ENCODE results near the gene ATN1.
"Not testable (repeated sequence)": the region's sequence is repeated elsewhere in the genome, so short reads cannot be mapped to it uniquely, and the experiment has no call there.

ATN1 gene

DNA sequence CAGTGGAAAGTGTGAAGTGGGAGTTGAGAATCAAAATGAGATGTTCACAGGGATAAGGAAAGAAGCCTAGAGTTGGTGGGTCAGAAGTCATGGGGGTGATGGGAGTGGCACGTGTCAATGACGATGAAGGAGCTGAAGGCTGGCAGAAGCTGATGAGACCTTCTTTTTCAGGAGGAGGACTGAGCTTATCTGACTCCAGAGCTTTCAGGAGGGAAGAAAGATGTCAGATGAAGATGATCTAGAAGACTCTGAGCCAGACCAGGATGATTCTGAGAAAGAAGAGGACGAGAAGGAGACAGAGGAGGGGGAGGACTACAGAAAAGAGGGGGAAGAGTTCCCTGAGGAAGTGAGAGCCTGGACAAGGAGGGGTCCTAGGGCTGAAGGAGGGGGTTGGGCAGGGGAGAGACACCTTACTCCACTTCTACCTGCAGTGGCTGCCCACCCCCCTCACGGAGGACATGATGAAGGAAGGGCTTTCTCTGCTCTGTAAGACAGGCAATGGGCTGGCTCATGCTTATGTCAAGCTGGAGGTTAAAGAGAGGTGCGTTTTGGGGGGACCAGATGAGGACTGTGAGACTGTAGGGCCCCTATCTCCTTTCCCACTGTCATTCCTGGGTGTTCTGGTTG lies 22.2 kb upstream of the ATN1 start:
- no peak for DNase-seq

DNA sequence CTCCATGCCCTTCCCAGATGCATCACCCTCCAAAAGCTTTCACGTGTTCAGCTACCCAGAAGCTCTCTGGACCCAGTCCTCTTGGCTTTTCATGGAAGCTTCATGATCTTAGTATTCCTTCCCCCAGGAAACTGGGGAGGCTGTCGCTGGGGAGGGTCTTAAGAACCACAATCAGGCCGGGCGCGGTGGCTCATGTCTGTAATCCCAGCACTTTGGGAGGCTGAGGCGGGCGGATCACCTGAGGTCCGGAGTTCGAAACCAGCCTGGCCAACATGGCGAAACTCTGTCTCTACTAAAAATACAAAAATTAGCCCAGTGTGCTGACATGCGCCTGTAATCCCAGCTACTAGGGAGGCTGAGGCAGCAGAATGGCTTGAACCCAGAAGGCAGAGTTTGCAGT lies 19.6 kb upstream of the ATN1 start:
- DNase-seq: not testable (repeated sequence)

DNA sequence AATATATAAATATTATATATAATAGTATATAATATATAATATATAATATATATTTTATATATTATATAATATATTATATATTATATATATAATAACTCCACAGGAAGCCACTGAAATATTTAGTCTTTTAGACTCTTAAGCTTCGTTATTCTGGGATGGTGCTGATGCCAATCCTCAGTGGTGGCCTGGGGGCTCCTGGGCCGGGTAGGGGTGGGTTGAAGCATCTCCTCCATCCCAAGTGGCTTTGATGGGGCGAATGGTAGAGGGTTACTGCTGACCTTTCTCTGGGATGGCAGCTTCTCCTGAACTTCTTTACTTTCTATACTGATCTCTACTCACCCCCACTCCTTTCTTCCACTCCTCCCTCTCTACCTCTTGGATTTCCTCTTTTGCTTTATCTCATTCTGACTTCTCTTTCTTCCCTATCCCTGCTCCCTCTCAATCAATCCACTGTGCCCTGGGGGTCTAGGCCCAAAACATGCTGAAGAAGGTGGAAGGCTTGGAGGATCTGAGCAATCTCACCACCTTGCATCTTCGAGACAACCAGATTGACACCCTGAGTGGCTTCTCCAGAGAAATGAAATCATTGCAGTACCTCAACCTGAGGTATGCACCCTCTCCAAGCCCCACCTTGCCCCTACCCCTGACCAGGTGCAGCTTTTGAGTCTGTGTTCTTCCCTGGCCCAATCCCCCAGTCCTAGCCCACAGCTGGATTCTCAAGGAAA lies 18.2 kb upstream of the ATN1 start:
- DNase-seq: no peak

DNA sequence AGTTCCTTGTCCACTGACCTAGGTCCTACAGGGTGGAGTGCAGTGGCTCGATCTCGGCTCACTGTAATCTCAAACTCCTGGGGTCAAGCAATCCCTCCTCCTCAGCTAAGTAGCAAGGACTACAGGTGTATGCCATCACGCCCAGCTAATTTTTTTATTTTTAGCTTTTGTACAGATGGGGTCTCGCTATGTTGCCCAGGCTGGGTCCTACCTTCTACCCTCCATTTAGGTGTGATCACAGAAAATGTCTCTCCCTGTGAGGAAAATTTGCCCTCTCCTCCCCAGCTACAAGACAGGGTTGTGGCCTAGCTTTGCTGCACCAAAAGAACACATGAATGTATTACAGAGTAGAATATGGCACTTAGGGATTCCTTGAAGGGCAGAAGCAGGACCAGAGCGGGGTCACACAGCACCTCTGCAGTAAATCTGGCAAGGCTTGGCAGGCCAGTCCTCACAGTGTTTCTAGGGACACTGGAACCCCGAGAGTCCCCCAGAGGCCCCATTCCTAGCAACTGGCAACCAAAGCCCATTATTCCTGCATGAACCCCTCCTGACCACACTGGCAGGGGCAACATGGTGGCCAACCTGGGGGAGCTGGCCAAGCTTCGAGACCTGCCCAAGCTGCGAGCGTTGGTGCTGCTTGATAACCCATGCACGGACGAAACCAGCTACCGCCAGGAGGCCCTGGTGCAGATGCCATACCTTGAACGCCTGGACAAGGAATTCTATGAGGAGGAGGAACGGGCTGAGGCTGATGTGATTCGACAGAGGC lies 15.4 kb upstream of the ATN1 start:
- DNase-seq: no peak

DNA sequence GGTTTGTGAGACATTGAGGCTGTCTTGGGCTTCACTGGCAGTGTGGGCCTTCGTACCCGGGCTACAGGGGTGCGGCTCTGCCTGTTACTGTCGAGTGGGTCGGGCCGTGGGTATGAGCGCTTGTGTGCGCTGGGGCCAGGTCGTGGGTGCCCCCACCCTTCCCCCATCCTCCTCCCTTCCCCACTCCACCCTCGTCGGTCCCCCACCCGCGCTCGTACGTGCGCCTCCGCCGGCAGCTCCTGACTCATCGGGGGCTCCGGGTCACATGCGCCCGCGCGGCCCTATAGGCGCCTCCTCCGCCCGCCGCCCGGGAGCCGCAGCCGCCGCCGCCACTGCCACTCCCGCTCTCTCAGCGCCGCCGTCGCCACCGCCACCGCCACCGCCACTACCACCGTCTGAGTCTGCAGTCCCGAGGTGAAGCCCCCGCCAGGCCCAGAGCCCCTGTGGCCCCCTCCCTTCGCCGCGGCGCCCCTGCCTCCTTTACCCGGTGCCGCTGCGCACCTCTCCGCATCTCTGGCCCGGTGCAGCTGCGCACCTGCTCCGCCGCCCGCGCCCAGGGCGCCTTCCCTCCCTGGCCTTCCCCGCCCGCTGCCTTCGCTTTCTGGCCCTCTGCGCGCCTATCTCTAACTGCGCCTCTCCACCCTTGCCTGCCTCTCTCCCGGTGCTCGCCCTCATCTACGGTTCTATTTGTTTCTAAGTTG lies 13.4 kb upstream of the ATN1 start, which contains the start of gene ENO2:
Gene ENO2, plus strand, starts transcription at position 335 of the 701 bp plus-strand sequence. CDS start 1,253 bp downstream, outside the sequence.
- DNase-seq: peak; percentile 67

DNA sequence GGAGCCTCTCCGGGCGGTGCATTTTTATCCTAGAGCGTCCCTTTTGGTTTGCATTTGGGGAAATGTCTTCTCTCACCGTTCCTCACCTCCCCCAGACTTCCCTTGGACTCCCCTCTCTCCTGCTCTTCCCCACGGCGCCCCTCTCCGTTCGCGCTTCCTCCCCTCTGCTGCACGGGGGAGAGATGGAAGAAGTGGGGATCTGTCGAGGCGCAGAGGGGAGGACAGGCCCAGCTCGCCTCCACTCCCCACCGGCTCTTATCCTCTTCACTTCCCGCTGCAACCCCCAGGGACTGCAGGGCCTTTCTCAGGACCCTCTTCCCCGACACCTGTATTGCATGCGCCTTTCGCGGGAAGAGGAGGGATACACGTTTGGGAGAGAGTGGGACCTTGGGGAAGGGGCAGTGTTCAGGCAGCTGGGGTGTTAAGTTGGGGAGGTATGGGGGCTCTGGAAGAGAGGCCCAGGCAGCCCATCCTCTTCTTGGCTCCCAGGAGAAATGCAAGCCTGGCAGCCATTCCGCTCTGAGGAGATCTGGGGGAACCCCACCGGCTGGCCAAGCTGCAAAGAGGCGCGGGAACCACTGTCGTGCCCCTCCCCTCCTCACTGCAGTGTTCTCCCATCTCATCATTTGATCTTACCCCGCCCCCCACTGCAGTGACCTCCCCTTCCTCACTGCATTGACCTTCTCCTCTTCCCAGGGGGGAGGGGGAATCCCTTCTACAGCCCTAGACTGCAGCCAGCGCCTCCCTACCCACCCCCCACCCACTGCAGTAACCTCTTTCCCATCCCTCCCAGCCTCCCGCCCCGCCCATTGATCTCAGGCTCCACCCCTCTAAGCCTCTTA lies 12.6 kb upstream of the ATN1 start:
- DNase-seq: peak; percentile 20

DNA sequence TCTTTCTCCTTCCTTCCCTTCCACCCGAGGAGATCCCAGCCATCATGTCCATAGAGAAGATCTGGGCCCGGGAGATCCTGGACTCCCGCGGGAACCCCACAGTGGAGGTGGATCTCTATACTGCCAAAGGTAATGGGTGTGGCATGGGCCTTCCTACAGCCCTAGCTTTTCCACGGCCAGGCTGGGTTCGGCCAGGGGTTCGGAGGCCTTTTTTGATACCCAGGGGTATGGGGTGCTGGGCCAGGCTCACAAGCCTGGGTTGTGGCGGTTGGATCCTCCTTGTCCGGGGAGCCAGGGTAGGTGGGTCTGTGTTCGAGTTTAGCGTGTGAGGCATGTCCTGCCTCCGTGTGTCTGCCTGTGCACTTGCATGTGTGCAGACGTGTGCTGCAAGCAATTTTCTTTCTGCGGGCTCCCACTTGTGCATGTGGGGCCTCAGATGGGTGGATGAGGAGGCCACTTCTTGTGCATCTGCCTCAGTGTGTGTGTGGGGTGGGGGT lies 11.9 kb upstream of the ATN1 start:
- no peak for DNase-seq

DNA sequence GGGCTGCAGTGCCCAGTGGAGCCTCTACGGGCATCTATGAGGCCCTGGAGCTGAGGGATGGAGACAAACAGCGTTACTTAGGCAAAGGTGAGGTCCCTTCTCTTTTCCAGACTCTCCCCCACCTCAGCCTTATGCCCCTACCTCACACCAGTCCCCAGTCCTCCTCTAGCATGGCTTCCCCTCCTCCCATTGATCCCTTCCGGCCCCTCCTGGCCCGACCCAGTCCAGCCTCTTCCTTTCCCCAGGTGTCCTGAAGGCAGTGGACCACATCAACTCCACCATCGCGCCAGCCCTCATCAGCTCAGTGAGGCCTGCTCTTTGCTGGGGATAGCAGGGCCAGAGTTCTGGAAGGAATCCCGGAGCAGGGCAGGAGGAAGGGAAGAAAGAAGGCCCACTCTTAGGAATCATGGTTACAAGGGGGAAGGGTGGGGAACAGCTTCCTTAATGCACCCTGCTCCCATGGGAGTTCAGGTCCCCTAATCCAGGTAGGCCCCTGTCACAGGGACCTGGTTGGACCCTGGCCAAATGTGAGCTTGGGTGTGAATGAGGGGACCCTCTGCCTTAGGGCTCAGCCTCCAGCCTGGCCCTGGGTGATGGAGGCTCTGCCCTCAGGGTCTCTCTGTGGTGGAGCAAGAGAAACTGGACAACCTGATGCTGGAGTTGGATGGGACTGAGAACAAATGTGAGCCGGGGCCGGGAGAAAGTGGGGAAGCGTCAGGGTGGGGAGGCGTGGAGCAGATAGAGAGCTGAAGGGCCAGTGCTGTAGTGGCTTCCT lies 11.1 kb upstream of the ATN1 start:
- no peak for DNase-seq

DNA sequence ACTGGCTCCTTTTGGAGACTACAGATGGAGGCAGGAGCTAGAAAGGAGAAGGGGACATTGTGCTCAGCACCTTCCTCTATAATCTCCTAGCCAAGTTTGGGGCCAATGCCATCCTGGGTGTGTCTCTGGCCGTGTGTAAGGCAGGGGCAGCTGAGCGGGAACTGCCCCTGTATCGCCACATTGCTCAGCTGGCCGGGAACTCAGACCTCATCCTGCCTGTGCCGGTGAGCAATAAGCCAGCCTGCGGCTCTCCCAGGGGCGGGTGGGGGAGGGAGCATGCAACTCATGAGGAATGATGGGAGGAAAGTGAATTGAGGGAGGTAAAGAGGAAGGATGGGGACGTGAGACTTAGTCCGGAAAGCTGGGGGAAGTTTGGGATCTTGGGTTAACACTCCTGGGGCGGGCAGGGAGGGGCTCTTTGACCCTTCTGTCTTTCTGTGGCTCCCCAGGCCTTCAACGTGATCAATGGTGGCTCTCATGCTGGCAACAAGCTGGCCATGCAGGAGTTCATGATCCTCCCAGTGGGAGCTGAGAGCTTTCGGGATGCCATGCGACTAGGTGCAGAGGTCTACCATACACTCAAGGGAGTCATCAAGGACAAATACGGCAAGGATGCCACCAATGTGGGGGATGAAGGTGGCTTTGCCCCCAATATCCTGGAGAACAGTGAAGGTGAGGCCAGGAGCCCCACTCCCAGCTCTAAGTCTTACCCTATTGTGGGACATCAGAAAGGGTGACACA lies 10.1 kb upstream of the ATN1 start:
- DNase-seq: peak; percentile 54

DNA sequence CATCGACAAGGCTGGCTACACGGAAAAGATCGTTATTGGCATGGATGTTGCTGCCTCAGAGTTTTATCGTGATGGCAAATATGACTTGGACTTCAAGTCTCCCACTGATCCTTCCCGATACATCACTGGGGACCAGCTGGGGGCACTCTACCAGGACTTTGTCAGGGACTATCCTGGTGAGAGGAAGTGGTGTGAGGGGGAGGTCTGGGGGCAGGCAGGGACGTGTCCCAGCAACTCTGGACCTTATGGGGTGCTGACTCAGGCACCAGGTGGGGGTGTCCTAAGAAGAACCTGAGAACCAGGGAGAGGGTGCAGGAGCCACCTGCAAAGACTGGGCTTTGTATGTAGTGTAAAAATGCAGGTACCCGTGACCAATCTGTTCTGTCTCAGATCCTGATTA lies 8.2 kb upstream of the ATN1 start:
- DNase-seq: no peak

DNA sequence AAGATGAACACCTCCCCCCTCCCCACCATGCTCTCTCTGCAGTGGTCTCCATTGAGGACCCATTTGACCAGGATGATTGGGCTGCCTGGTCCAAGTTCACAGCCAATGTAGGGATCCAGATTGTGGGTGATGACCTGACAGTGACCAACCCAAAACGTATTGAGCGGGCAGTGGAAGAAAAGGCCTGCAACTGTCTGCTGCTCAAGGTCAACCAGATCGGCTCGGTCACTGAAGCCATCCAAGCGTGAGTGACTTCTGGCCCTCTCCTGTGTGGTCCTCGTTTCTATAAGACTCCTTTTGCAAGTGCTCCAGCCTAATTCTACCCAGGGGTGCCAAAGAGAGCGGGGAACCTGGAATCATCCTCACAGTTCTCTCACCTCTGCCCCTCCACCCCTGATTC lies 6.2 kb upstream of the ATN1 start:
- no peak for DNase-seq

DNA sequence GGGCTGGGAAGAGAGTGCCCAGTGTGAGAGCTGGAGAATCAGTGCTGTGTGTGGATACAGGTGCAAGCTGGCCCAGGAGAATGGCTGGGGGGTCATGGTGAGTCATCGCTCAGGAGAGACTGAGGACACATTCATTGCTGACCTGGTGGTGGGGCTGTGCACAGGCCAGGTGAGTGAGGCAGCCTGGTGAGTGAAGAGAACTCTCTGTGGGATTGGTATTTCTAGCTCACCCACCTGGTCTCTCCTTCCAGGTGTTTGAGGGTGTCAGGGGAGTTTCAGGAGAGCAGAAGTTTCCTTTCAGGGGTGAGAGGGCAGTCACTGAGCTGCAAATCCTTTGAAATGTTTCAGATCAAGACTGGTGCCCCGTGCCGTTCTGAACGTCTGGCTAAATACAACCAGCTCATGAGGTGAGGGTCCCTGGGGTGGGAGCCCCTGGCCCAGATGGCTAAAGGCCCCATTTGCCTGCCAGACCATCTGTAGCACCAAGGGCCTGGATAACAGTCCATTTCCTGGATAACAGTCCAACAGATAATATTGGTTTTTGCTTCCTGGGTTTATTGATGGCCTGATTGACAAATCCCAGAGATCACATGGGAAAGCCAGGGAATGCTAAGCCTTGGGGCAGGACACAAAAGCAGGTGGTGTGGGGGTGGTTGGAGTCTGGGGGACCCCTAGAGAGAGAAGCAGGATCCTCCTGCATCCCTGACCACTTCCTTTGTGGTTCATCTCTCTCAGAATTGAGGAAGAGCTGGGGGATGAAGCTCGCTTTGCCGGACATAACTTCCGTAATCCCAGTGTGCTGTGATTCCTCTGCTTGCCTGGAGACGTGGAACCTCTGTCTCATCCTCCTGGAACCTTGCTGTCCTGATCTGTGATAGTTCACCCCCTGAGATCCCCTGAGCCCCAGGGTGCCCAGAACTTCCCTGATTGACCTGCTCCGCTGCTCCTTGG lies 5.5 kb upstream of the ATN1 start:
- no peak for DNase-seq

DNA sequence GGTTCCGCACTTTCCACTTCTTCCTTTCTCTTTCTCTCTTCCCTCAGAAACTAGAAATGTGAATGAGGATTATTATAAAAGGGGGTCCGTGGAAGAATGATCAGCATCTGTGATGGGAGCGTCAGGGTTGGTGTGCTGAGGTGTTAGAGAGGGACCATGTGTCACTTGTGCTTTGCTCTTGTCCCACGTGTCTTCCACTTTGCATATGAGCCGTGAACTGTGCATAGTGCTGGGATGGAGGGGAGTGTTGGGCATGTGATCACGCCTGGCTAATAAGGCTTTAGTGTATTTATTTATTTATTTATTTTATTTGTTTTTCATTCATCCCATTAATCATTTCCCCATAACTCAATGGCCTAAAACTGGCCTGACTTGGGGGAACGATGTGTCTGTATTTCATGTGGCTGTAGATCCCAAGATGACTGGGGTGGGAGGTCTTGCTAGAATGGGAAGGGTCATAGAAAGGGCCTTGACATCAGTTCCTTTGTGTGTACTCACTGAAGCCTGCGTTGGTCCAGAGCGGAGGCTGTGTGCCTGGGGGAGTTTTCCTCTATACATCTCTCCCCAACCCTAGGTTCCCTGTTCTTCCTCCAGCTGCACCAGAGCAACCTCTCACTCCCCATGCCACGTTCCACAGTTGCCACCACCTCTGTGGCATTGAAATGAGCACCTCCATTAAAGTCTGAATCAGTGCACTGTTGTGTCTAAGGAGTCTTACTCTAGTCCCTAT lies 4.6 kb upstream of the ATN1 start:
- DNase-seq: no peak

DNA sequence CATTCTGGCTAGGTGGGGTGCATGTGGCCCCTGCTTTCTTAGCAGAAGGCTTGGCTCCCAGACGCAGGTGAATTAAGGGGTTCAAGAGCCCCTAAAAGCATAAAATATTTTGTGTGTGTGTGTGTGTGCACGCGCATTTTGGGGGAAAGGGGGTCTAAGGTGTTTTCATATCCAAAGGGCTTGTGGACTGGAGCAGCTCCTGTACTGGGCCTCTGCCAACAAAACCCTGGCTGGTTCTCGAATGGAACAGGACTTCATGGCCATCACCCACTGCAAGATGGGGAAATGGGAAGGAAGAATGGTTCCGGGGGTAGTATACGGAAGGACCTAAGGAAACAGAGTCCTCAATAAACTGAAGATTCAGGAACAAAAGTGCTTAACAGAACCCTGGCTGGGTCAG lies 3.9 kb upstream of the ATN1 start:
- DNase-seq: no peak

DNA sequence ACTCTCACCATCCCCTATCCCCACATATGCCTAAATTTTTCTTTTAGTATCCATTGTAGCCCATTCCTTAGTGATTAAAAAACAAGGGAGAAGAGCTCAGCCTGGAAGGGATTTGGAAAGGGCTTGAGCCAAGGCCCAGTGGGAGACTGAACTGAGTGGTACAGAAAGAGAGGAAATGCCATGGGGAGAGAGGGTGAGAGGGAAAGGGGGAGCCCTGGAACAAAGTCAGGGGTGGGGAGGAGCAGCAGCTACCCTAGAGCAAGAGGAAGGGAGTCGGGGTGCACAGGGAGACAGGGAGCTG lies 2.6 kb upstream of the ATN1 start:
- no peak for DNase-seq

DNA sequence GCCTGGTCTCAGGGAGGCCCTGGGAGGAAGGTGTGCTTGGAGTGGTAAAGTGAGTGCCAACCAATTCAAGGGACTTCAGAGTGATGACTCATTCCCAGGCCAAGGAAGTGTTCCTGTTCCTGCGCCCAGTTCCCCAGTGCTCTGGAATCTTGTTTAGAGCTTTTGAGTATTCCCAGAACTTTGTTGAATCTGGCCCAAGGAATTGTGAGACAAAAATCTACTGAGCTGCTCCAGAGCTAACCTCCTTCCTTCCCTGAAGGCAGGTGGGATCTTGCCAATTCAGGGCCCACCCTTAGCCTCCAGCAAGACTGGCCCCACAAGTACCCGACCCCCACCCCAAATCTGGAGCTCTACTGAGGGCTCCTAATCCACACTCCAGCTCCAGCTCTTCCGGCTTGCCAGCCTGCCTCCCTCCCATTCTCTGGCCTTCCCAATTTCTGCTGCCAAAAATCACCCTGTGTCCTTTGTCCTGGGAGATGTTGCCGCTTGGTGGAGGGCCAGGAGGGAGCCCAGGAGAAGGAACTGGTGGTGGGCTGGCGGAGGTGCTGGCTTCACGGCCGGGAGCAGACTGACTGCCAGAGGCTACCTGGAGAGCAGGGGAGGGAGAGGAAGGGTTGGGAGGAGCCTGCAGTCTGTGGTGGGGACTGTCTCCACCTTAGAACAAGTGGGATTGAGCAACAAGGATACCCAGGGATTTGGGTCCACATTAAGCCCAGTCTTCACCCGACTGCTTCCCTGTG lies 2.0 kb upstream of the ATN1 start:
- peak; percentile 90 for DNase-seq

DNA sequence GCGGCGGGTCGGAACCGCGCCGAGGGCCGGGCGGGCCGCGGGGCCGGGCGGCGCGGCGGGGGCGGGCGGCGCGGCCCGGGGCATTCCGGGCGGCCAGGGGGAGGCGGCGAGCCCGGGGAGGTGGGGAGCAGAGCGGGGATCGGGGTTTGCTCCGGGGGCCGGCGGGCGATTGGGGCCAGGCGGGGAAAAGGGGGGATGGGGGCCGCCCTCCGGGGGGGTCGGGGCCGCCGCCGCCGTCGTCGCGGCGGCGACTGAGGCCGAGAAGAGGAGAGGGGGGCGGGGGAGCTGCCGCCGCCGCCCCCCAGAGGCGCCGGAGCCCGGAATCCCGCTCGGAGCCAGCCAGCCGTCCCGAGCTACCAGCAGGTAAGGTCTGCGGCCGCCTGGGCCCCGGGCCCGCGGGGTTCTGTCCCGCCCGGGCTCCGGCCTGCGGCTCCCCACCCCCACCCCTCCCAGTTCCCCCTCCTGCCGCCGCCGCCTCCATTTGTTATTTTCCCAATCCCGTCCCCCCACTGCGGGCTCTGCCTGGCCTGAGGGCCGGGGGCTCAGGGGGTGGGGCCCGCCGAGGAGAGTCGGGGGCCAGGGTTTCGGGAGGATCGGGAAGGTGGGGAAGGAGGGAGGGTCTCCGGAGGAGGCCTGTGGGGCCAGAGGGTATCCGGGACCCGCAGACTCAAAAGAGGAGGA lies 403 bp downstream of the ATN1 start:
- DNase-seq: no peak

Measured in fibroblast of upper back skin (primary cell).